Measurements from ENCODE around the gene NPAT.
A peak's percentile ranks its signal among the peaks of the same experiment; 100 is the strongest.

The NPAT gene

DNA sequence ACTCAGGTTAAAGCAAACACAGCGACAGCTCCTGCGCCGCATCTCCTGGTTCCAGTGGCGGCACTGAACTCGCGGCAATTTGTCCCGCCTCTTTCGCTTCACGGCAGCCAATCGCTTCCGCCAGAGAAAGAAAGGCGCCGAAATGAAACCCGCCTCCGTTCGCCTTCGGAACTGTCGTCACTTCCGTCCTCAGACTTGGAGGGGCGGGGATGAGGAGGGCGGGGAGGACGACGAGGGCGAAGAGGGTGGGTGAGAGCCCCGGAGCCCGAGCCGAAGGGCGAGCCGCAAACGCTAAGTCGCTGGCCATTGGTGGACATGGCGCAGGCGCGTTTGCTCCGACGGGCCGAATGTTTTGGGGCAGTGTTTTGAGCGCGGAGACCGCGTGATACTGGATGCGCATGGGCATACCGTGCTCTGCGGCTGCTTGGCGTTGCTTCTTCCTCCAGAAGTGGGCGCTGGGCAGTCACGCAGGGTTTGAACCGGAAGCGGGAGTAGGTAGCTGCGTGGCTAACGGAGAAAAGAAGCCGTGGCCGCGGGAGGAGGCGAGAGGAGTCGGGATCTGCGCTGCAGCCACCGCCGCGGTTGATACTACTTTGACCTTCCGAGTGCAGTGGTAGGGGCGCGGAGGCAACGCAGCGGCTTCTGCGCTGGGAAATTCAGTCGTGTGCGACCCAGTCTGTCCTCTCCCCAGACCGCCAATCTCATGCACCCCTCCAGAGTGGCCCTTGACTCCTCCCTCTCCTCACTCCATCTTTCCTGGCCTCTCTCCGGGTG lies at the start of gene NPAT, which contains the start of gene ATM:
Gene NPAT (minus strand): TSS at position 65 of the 774 bp plus-strand sequence. CDS start 102 bp downstream, outside the sequence.
Gene ATM (plus strand): TSS at position 494 of the 774 bp plus-strand sequence. CDS start 4,558 bp downstream, outside the sequence.
- peak; percentile 98 for DNase-seq (ENCODE audit: low read depth in 2 of 2)

DNA sequence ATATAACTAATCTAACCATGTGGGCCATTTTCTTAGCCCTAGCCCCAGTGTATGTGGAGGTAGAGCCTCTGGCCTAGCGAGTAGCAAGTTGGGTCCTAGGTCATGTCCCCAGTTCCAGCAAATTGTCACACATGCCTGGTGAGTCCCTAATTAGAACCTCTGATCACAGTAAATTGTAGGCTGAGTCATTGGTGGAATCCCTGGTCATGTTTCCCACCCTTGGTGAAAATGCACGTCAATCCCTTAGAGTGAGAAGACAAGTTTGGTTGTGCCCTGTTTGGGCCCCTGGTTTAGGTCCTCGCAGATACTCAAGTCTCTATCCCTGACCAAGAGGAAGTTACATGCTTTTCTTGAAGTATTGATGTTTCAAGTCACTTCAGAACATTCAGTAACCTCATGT lies 47.1 kb upstream of the NPAT start:
- DNase-seq (ENCODE audit: low read depth in 2 of 2): no peak

DNA sequence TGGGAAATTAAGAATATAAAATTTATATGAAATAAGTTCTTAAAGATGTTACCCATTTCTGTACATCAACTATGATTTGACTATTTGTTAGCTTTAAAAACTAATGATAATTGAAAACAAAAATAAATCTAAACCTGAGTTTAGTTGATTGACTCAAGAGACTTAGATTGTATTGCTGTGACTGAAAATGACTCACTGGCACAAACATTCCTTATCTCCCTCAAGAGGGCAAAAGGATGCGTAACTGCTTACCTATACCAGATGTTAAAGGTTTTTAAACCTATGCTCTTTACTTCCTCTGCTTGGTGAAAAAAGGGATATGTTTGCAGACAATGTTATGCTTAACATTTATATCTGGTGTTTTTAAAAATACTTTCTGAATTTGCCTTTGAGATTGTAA lies 30.7 kb upstream of the NPAT start:
- no peak for DNase-seq (ENCODE audit: low read depth in 2 of 2)

DNA sequence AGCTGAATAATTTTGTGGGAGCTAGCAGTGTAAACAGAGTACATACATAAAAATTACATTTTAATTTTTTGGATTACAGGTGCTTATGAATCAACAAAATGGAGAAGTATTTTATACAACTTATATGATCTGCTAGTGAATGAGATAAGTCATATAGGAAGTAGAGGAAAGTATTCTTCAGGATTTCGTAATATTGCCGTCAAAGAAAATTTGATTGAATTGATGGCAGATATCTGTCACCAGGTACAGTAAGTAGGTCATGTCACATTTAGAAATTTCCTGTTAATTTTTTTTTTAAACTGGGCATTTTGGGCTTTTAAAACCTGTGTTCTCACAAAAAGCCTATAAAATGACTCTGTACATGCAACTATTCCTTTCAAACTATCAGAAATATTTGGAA lies 24.4 kb upstream of the NPAT start:
- DNase-seq (ENCODE audit: low read depth in 2 of 2): no peak

DNA sequence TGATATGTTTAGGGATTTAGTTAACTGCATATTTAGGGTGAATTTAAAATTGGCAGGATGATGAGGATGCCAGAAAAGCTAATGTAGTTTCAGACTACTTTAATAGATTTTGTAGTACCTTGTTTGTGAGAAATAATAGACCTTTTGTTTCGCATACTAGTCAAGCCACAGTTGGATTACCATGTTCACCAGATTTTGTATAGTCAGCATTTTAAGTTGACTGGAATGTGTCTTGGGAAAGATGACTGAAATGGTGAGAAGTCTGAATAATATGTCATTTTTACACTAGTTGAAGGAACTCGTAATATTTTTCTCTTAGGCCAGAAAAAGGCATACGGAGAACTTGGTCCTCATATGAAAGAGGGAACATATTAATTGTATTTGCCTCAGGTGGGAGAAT lies 23.9 kb upstream of the NPAT start:
- DNase-seq (ENCODE audit: low read depth in 2 of 2): no peak

DNA sequence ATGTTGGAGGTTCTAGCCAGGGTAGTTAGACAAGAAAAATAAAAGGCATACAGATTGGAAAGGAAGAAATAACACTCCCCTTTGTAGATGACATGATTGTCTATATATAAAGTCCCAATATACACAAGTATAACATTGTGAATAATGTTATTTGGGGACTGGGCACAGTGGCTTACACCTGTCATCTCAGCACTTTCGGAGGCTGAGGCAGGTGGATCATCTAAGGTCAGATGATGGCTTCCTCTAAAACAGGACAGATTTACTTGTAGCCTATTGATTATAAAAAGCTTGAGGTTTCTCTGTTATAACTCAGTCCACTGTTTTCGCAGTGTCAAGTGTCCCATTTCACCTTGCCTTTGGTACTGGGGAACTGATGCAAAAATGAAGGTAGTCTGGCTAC lies 20.0 kb upstream of the NPAT start:
- DNase-seq (ENCODE audit: low read depth in 2 of 2): no peak

DNA sequence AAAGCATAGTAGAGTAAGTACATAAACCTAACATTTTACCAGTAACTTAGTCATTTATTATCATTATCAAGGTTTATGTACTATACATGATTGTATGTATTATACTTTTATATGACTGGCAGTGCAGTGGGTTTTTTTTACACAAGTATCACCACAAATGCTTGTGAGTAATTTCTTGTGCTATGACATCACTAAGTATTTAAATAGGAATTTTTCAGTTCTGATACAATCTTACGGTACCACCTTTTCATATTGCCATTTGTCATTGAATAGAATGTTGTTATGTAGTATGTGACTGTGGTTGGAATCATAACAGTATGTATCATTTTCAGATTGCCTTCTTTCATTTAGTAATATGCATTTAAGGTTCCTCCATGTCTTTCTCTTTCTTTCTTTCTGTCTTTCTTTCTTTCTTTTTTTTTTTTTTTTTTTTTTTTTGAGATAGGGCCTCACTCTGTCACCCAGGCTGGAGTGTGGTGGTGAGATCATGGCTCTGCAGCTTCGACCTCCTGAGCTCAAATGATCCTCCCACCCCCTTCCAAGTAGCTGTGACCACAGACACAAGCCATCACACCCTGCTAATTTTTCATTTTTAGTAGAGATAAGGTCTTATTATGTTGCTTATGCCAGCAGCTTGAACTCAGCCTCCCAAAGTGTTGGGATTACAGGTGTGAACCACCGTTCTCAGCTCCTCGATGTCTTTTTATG lies 19.0 kb upstream of the NPAT start:
- no peak for DNase-seq (ENCODE audit: low read depth in 2 of 2)

DNA sequence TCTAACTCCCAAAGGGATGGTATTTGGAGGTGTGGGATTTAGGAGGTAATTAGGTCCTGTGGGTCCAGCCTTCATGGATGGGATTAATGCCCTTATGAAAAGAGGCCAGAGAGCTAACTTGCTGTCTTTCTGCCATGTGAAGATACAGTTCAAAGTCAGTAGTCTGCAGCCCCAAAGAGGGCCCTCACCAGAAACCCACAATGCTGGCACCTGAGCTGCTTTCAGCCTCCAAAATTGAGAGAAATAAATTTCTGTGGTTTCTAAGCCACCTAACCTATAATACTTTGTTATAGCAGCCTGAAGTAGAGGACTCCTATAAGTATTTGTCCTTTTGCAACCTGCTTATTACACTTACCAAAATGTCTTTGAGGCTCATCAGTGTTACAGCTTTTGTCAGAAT lies 16.6 kb upstream of the NPAT start:
- no peak for DNase-seq (ENCODE audit: low read depth in 2 of 2)

DNA sequence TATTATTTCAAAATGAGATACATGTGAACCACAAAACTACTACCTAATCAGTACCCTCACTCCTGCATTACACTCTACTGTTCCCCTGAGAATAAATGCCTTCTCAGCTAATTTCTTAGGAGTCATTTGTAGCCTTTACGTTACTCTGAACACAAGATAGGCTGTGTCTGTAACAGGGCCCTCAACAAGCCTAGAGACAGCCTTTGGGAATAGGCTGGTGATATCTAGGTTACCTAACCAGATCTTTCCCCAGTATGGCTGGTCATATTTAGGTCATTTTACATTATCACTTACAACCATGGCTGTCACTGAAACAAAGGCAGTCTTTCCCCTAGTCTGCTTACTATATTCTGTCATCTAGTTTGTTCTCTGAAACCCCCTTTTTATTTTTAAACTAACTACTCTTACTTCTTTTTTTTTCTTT lies 14.6 kb upstream of the NPAT start:
- no peak for DNase-seq (ENCODE audit: low read depth in 2 of 2)

DNA sequence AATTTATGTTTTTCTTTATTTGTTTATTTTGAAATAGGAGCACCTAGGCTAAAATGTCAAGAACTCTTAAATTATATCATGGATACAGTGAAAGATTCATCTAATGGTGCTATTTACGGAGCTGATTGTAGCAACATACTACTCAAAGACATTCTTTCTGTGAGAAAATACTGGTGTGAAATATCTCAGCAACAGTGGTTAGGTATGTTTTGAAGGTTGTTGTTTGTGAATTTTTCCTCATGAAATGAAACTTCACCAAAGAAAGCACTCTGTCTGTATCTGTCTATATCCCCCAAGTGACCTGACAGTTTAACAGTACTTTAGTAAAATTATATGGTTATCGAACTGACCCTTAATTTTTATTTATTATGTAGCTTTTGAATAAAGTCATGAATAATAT lies 13.2 kb upstream of the NPAT start:
- no peak for DNase-seq (ENCODE audit: low read depth in 2 of 2)

DNA sequence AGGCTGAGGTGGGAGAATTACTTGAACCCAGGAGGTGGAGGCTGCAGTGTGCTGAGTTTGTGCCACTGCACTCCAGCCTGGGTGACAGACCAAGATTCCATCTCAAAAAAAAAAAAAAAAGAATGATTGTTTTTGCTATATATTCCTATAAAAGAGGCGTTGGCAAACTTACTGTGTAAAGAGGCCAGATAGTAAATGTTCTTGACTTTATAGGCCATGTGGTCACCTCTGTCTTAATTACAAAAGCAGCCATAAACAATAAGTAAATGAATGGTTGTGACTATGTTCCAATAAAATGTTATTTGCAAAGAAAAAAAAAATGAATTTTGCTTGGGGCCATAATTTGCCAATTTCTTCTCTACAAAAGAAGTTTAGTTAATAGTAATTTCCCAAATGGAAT lies 12.8 kb upstream of the NPAT start:
- DNase-seq (ENCODE audit: low read depth in 2 of 2): no peak

DNA sequence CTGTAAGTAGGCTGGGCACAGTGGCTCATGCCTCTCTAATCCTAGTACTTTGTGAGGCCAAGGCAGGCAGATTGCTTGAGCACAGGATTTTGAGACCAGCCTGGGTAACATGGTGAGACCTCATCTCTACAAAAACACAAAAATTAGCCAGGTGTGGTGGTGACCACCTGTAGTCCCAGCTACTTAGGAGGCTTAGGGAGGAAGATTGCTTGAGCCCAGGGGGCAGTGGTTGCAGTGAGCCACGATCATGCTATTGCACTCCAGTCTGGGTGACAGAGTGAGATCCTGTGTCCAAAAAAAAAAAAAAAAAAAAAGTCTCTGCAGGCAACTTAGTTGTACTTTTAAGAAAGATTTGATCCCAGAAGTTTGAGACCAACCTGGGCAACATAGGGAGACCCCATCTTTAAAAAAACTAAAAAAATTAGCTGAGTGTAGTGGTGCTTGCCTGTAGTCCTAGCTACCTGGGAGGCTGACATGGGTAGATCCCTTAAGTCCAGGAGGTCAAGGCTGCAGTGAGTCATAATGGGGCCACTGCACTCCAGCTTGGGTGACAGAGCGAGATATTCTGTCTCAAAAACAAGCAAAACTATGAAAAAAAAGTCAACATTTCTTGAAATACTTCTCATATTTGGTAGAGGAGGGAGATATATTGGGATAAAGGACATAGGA lies 11.0 kb upstream of the NPAT start:
- DNase-seq (ENCODE audit: low read depth in 2 of 2): no peak

DNA sequence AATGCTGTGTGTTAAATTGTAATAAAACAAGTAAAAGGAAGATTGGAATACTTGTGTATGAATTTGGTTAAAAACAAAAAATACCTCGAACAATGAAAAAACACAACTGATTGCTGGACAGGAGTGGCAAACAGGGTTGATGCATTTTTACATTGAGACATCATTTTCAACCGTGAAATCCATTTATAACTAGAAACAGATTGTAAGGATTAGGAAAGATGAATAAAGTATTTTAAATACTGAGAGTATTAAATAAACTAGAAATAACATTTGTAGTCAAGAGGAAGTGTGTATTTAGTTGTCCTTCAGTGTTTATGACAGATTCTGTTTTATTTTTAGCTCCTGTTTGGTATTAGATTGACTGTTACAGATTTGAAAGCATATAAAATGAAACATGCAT lies 5.8 kb upstream of the NPAT start:
- no peak for DNase-seq (ENCODE audit: low read depth in 2 of 2)

DNA sequence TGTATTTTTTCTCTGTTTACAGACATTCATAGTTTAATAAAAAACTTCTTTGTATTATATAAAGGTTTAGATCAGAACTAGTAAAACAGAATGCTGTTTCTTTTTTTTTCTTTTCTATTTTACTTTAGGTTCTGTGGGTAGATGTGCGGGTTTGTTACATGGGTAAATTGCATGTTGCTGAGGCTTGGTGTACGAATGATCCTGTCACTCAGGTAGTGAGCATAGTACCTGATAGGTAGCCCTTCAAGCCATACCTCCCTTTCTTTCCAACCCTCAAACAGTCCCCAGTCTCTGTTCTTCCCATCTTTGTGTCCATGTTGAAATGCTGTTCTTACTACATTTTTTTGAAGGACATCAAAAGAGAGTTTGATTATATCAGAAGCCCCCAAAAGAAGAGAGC lies 3.6 kb upstream of the NPAT start:
- DNase-seq (ENCODE audit: low read depth in 2 of 2): no peak

DNA sequence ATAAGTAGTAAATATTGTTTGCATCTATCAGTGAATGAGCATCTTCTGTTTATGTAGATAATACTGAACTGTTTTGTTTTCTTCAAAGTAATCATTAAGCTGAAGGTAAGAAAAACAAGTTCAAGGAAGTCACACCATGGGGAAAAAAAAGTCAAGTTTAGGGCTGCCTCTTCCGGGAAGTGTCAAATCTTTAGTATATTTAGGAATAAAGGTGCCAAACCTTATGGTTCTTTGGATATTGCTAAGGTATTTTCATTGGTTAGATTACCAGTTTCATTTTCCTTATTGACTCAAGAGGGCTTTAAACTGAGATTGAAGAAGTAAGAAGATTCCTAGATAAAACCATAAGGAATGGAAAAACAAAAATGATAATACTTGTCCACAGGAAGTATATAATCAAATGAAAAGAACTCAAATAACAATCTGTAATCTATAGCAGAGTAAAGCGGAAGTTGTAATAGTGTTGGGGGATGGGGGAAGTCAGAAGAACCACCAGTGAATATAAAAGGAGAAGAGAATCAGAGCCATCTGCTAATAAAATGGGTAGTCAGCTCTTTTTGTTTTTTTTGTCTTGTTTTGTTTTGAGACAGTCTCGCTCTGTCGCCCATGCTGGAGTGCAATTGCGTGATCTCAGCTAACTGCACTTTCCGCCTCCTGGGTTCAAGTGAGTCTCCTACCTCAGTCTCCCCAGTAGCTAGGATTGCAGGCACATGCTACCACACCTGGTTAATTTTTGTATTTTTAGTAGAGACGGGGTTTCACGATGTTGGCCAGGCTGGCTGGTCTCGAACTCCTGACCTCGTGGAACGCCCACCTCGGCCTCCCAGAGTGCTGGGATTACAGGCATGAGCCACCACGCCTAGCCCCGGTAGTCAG lies 2.7 kb upstream of the NPAT start:
- DNase-seq (ENCODE audit: low read depth in 2 of 2): no peak

DNA sequence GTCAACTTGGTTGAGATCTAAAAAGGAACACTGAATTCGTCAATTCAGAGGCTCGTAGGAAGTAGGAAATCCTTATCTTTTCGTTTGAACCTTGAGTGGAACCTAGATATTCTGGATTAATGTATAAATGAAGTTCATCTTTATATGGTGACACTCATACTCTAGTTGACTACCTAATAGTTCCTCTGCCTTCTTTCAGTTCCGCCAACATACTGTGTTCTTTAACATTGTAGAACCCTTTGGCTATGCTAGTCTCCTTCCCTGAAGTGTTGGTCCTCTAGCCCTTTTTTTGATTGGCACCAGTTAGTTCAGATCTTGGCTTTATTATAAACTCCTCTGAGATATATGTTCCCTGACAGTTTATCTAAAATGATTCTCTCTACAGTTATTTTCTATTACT lies 1.9 kb upstream of the NPAT start:
- DNase-seq (ENCODE audit: low read depth in 2 of 2): no peak

DNA sequence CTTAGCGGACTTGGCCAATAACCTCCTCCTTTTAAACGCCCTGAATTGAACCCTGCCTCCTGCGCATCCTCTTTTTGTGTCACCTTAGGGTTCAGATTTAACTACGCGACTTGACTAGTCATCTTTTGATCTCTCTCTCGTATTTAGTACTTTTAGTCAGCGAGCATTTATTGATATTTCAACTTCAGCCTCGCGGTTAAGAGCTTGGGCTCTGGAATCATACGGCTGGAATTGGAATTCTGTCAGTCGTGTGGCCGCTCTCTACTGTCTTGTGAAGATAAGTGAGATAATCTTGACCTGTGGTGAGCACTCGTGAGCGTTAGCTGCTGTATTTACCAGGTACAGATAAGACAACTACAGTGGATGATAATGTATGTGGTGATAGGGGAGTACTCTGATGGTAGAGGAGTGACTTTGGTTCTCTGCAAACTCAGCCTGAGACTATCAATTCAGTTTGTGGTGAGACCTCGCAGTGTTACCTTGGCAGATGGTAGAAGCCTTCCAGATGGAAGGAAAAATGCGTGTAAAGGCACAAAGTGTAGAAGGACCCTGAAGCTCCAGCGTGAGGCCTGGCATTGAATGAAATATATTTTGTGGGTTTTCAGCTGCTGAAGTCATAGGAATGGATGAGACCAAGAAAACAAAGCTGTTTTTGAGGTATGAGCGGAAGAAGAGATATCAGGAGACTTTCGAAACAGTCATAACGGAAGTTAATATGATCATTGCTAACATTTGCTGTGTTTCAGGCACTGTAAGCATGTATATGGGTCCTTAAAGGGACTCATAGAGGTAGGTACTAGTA lies 1.1 kb upstream of the NPAT start:
- no peak for DNase-seq (ENCODE audit: low read depth in 2 of 2)

DNA sequence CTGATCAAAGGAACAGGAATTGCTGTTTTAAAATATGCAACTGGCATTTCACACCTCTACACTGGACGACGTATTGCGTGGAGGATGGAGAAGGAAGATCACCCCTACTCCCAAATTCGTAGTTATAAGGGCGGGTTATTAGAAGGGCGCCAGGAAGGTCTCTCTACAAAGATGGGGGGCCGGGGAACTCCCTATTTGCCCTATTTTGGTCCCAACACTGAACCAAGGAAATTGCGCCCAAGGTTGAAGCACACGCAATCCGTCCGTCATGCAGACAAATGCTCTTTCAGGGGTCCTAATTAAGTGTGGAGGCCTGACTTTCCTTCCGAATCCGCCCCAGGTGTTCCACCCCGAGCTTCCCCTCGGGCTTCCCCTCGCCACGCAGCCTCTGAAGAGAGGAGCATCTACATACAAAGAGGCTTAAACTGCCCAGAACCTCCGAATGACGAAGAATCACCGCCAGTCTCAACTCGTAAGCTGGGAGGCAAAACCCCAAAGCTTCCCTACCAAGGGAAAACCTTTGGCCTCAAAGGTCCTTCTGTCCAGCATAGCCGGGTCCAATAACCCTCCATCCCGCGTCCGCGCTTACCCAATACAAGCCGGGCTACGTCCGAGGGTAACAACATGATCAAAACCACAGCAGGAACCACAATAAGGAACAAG lies 396 bp downstream of the NPAT start:
- DNase-seq (ENCODE audit: low read depth in 2 of 2): no peak

DNA sequence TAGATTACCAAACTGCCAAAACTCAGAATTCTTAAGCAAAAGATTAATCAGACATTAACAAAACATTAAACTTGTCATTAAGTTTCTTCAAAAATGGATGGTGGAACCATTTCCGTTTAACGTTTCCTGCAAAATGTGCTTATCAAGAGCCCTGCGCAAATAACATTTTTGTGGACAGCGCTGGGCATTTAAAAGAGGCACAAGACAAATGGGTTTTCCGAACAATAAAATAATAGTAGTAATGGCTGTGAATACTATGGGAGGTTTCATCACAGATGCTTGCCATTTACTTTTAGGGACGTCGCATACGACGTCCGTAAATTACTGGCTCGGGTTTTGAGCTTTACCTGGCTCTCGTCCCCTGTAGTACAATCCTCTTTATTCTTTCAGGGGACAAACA lies 1.1 kb downstream of the NPAT start:
- DNase-seq (ENCODE audit: low read depth in 2 of 2): no peak

DNA sequence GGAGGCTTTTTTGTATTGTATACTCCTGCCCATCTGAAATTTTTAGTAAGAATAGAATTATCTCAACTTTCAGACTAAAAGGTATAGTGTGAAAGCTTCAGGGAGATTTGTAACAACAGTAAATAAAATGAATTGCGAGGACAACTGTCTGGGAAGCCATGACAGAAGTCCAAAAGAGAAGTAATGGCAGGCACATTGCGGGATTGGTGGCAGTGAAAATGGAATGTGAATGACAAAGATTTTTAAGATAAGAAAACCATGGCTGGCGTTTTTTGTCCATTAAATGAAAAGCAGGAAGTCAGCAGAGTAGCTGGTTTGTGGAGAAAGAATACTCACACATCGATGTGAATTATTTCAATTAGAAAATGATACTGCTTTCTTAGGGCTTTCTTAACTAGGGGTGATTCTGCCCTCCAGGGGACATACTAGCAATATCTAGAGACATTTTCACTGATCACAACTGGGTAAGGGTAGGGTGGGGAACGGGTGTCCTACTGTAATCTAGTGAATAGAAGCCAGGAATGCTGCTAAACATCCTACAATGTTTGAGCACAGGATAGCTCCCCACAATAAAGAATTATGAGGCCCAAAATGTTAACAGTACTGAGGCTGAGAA lies 1.6 kb downstream of the NPAT start:
- no peak for DNase-seq (ENCODE audit: low read depth in 2 of 2)

All from fibroblast of skin of left quadriceps (primary cell).